ENCODE results near the gene PREP.

Gene PREP

GRCh38 chr6:105269390-105269789 is 133.5 kb downstream of the PREP start:
- Histone ChIP-seq H3K4me1 (ENCODE audit: control insufficient read depth in 1 of 2, insufficient read depth in 1 of 2, low read depth in 1 of 2, low read length in 1 of 2) (no peaks in the 10 kb centered on the region), H3K9me3 (no peaks in the 10 kb centered on the region), H3K36me3 (no peaks in the 10 kb centered on the region), H3K27ac (no peak overlapping the region), H3K27me3 (no peaks in the 10 kb centered on the region), H3K4me3 (ENCODE audit: low read depth in 1 of 2, low read length in 1 of 2) (no peak overlapping the region)
- no peak for TF ChIP-seq CTCF (IDR thresholded peaks at IDR 0.05)

- H3K9me3 ChIP-seq, result no peaks in the 10 kb centered on the region
- H3K4me3 ChIP-seq (ENCODE audit: low read depth in 1 of 2, low read length in 1 of 2), result no peak overlapping the region
- no peaks in the 10 kb centered on the region for H3K36me3 ChIP-seq
These were observed 138.9 kb downstream of the PREP start for GRCh38 chr6:105263685-105264610.

GRCh38 chr6:105259913-105260889 is 142.7 kb downstream of the PREP start:
- Histone ChIP-seq H3K9me3 (no peaks in the 10 kb centered on the region), H3K4me1 (ENCODE audit: control insufficient read depth in 1 of 2, insufficient read depth in 1 of 2, low read depth in 1 of 2, low read length in 1 of 2) (no peaks in the 10 kb centered on the region), H3K4me3 (ENCODE audit: low read depth in 1 of 2, low read length in 1 of 2) (no peak overlapping the region), H3K27ac (no peak overlapping the region), H3K36me3 (no peaks in the 10 kb centered on the region), H3K27me3 (no peaks in the 10 kb centered on the region)
- TF ChIP-seq CTCF (IDR thresholded peaks at IDR 0.05), result no peak

More at GRCh38 chr6:105263685-105264610, 138.9 kb downstream of the PREP start:
- Histone ChIP-seq H3K27ac (no peak overlapping the region), H3K4me1 (ENCODE audit: control insufficient read depth in 1 of 2, insufficient read depth in 1 of 2, low read depth in 1 of 2, low read length in 1 of 2) (no peaks in the 10 kb centered on the region), H3K27me3 (no peaks in the 10 kb centered on the region)
- TF ChIP-seq CTCF (IDR thresholded peaks at IDR 0.05), result no peak

GRCh38 chr6:105258816-105259215 is 144.1 kb downstream of the PREP start:
- Histone ChIP-seq H3K36me3 (no peaks in the 10 kb centered on the region), H3K4me3 (ENCODE audit: low read depth in 1 of 2, low read length in 1 of 2) (no peak overlapping the region), H3K27ac (no peak overlapping the region), H3K4me1 (ENCODE audit: control insufficient read depth in 1 of 2, insufficient read depth in 1 of 2, low read depth in 1 of 2, low read length in 1 of 2) (no peaks in the 10 kb centered on the region), H3K27me3 (no peaks in the 10 kb centered on the region), H3K9me3 (no peaks in the 10 kb centered on the region)
- TF ChIP-seq CTCF (IDR thresholded peaks at IDR 0.05), result no peak

- no peak for TF ChIP-seq CTCF (IDR thresholded peaks at IDR 0.05)
- Histone ChIP-seq H3K27me3 (no peaks in the 10 kb centered on the region), H3K9me3 (no peaks in the 10 kb centered on the region), H3K4me3 (ENCODE audit: low read depth in 1 of 2, low read length in 1 of 2) (no peak overlapping the region), H3K4me1 (ENCODE audit: control insufficient read depth in 1 of 2, insufficient read depth in 1 of 2, low read depth in 1 of 2, low read length in 1 of 2) (no peaks in the 10 kb centered on the region), H3K27ac (no peak overlapping the region), H3K36me3 (no peaks in the 10 kb centered on the region)
These were observed 145.5 kb downstream of the PREP start for GRCh38 chr6:105257340-105257739.

Data from neutrophil (primary cell).